GM18861 (cell line): ENCODE measurements around the gene TNFSF10.
A peak's percentile ranks its signal among the peaks of the same experiment; 100 is the strongest.
"Not testable (repeated sequence)": the region's sequence is repeated elsewhere in the genome, so short reads cannot be mapped to it uniquely, and the experiment has no call there.

Source experiments
- ATAC-seq: cut with Tn5 transposase; IDR thresholded peaks from one replicate; pipeline ENCODE4 v1.9.1; 2021; ENCODE audit not compliant: unreplicated experiment

Gene TNFSF10

GRCh38 chr3:172522871-172523818, at the start of gene TNFSF10:
Gene TNFSF10 (minus strand): TSS chr3:172523430. CDS start chr3:172523384, 46 bp downstream.
- peak; percentile 87 for ATAC-seq

GRCh38 chr3:172569128-172570008, 46.1 kb upstream of the TNFSF10 start:
- no peak for ATAC-seq

- no peak for ATAC-seq
Observed at GRCh38 chr3:172568701-172569100, 45.5 kb upstream of the TNFSF10 start.

- not testable (repeated sequence) for ATAC-seq
Observed at GRCh38 chr3:172566785-172567184, 43.6 kb upstream of the TNFSF10 start.

- ATAC-seq: no peak
Observed at GRCh38 chr3:172564499-172564898, 41.3 kb upstream of the TNFSF10 start.

- peak; percentile 81 for ATAC-seq
Observed at GRCh38 chr3:172562871-172563865, 39.9 kb upstream of the TNFSF10 start.

- no peak for ATAC-seq
Observed at GRCh38 chr3:172561897-172562640, 38.8 kb upstream of the TNFSF10 start.

- ATAC-seq: no peak
Observed at GRCh38 chr3:172560586-172560985, 37.4 kb upstream of the TNFSF10 start.

GRCh38 chr3:172560026-172560425, 36.8 kb upstream of the TNFSF10 start:
- no peak for ATAC-seq

GRCh38 chr3:172559020-172559419, 35.8 kb upstream of the TNFSF10 start:
- ATAC-seq: no peak

- ATAC-seq: no peak
Observed at GRCh38 chr3:172557515-172558220, 34.4 kb upstream of the TNFSF10 start.

GRCh38 chr3:172553526-172554252, 30.5 kb upstream of the TNFSF10 start:
- ATAC-seq: no peak

GRCh38 chr3:172552607-172553006, 29.4 kb upstream of the TNFSF10 start:
- ATAC-seq: no peak

- ATAC-seq: no peak
Observed at GRCh38 chr3:172551874-172552273, 28.6 kb upstream of the TNFSF10 start.

- ATAC-seq: peak; percentile 69
Observed at GRCh38 chr3:172550347-172550943, 27.2 kb upstream of the TNFSF10 start.

- no peak for ATAC-seq
Observed at GRCh38 chr3:172549144-172549543, 25.9 kb upstream of the TNFSF10 start.

- no peak for ATAC-seq
Observed at GRCh38 chr3:172546628-172547214, 23.5 kb upstream of the TNFSF10 start.

GRCh38 chr3:172546105-172546504, 22.9 kb upstream of the TNFSF10 start:
- ATAC-seq: no peak
